Lower lobe of right lung (tissue), 2 donors: Measurements from ENCODE around the gene SELENOO. TPM values are rescaled to one million over a fixed set of nuclear protein-coding genes. Genes with fewer than 3 reads are reported as not detected.
A peak's percentile ranks its signal among the peaks of the same experiment; 100 is the strongest.

Source experiments
- ATAC-seq, 2 donors: fragments of 200-7000 bp; cut with Tn5 transposase; one replicate each; pipeline ENCODE4 v1.9.1; 2020 to 2022; ENCODE audit warnings: mild to moderate bottlenecking in 2 of 2, moderate library complexity in 2 of 2
- DNase-seq: peaks from one replicate; pipeline ENCODE4 v3.0.0-alpha.2; 2020
- H3K27ac ChIP-seq: fragments of 200-600 bp; one replicate; pipeline ENCODE4 v1.8.0; 2022
- H3K27me3 ChIP-seq: fragments of 200-600 bp; one replicate; pipeline ENCODE4 v1.8.0; 2022; ENCODE audit warnings: low read depth
- H3K36me3 ChIP-seq: fragments of 200-600 bp; one replicate; pipeline ENCODE4 v1.8.0; 2022; ENCODE audit warnings: mild to moderate bottlenecking
- H3K4me1 ChIP-seq: fragments of 200-600 bp; one replicate; pipeline ENCODE4 v1.8.0; 2022
- H3K4me3 ChIP-seq: fragments of 200-600 bp; one replicate; pipeline ENCODE4 v1.8.0; 2022; ENCODE audit warnings: mild to moderate bottlenecking
- H3K9me3 ChIP-seq: fragments of 200-600 bp; one replicate; pipeline ENCODE4 v1.8.0; 2022
- intact Hi-C: fragments of 100-400 bp; cut with DNase I; formaldehyde crosslinking; loops from one replicate; pipeline ENCODE4 v1.11.0; 2022
- total RNA-seq: library from RNA; stranded (reverse); fragmentation: NEBNext Ultra II Directional; extraction: Animal tissue kit (Norgen Biotek cat#: 25700); gene quantifications from one replicate; pipeline ENCODE4 v1.2.1, GENCODE V29; 2021
- TF ChIP-seq, protein P1 (sequence below): fragments of 200-600 bp; IDR thresholded peaks from one replicate; pipeline ENCODE4 v1.8.0; 2022; ENCODE audit warnings: antibody characterized with exemption, mild to moderate bottlenecking
- donor health status: DM: no; HTN: yes; CAD: no; lungs with severe emphysema.

The SELENOO gene
- total RNA-seq, 1 donor from 2014 or later = 18.7 TPM

DNA sequence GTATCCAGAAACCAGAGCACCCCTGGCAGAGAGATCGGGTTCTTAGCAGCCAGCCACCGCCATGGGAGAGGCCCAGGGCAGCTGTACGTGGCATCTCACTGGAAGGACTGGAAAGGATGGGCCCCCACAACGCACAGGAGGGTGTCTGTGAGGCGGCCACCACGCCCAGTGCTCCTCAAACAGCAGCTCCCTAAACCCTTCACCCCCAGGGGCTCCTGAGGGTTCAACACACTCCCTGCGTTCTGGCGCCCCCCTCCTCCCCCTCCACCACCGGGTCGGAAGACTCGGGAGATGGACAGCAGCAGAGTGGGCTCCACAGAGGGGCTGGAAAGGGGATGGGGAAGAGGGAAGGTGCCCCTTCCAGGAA, 59.6 kb downstream of the SELENOO start:
- ATAC-seq = no peak
- no peak overlapping the region for H3K27ac ChIP-seq
- H3K4me1 ChIP-seq = peaks cover 16% of the 10 kb centered on the region
- no peak for DNase-seq
- intact Hi-C loops = no loop called here
- H3K4me3 ChIP-seq = peak overlapping the region; percentile 57
- H3K27me3 ChIP-seq = peaks cover 20% of the 10 kb centered on the region
- no peaks in the 10 kb centered on the region for H3K9me3 ChIP-seq
- TF ChIP-seq, protein P1, sequence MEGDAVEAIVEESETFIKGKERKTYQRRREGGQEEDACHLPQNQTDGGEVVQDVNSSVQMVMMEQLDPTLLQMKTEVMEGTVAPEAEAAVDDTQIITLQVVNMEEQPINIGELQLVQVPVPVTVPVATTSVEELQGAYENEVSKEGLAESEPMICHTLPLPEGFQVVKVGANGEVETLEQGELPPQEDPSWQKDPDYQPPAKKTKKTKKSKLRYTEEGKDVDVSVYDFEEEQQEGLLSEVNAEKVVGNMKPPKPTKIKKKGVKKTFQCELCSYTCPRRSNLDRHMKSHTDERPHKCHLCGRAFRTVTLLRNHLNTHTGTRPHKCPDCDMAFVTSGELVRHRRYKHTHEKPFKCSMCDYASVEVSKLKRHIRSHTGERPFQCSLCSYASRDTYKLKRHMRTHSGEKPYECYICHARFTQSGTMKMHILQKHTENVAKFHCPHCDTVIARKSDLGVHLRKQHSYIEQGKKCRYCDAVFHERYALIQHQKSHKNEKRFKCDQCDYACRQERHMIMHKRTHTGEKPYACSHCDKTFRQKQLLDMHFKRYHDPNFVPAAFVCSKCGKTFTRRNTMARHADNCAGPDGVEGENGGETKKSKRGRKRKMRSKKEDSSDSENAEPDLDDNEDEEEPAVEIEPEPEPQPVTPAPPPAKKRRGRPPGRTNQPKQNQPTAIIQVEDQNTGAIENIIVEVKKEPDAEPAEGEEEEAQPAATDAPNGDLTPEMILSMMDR = no peak
- no peaks in the 10 kb centered on the region for H3K36me3 ChIP-seq

DNA sequence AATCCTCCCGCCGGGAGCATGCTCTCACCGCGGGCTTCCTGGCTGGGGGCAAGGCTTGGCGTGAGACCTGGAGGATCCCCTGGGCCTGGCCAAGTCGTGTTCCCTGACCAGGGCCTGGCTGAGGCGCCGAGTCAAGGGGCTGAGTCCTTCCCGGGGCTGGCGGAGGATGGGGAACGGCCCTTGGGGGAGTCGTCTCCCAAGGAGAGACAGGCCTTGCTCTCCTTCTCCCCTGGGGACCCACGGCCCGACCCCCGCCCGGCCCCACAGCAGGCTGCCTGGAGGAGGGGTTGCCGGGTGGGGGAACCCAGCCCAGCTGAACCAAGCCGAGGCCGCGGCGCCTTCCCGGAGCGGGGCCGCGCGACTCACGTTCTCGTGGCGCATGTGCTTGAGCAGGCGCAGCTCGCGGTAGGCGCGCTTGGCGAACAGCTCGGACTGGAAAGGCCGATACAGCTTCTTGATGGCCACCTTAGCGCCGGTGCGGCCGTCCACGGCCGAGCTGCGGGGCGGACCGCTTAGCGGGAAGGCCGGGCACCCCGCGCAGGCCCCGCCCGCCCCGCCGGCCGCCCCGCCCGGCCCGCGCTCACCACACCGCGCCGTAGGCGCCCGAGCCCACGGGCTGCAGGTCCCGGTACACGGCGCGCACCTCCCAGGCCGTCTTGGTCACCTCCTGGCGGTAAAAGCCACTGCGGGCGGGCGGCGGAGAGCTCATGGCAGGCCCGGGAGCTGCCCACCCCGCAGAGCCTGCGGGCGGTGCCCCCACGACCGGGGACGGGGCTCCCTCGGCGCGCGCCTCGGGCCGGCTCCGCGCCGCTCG, 60.2 kb downstream of the SELENOO start:
- peak; percentile 68 for DNase-seq
- H3K36me3 ChIP-seq = peaks cover under 1% of the 10 kb centered on the region
- H3K4me1 ChIP-seq = peaks cover 16% of the 10 kb centered on the region
- no peaks in the 10 kb centered on the region for H3K9me3 ChIP-seq
- H3K27ac ChIP-seq = no peak overlapping the region
- H3K4me3 ChIP-seq = peak overlapping the region; percentile 57
- peaks cover 20% of the 10 kb centered on the region for H3K27me3 ChIP-seq
- intact Hi-C loops = no loop called here
- TF ChIP-seq, protein P1 = no peak
- ATAC-seq = peak in 1 of 2 donors; percentile 7

DNA sequence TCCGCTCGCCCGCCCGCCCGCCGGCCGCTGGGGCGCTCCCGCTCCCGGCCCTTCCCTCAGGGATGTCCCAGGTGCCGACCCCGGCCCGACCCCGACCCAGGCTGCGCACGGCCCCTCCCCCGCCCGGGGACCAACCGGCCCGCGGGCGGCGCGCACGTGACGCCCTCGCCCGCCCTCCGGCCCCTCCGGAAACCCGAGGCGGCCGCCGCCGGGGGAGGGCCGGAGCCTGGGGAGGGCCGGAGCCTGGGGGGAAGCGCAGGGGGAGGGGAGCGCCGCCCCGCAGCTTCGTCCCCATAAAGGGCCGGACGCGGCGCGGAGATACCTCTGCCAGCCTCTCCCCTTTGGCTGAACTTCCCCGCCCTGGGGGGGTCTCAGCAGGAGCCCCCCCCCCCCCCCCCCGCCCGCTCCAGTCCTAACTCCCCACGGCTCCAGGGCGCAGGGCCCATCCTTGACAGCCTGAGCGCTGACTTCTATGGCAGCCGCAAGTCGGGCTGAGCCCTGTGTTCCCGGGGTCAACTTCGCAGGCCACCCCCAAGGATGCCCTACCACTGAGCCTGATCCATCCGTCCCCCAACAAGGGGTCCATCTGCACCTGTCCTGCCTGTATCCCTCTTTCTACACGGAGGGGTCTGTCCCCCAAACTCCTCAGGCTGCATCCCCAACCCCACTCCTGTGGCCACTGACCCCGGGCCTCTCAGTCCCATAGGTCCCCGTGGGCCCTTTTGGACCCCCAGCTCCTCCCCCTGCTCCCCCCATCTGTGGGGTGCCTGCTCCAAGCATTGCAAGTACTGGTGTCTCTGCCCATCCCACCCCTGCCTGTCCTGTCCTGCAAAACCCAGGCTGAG, 61.0 kb downstream of the SELENOO start, which contains the start of gene MAPK12:
Gene MAPK12, minus strand, starts transcription at position 69 of the 845 bp plus-strand sequence. CDS start 174 bp downstream, outside the sequence.
- H3K27me3 ChIP-seq = peaks cover 25% of the 10 kb centered on the region
- H3K4me1 ChIP-seq = peaks cover 16% of the 10 kb centered on the region
- peaks cover 6% of the 10 kb centered on the region for H3K36me3 ChIP-seq
- H3K27ac ChIP-seq = no peak within 1 kb of the TSS
- DNase-seq (no peak), ATAC-seq (peak; percentile 4 to 16)
- H3K4me3 ChIP-seq = peak within 1 kb of the TSS; percentile 57
- intact Hi-C loops = no loop called here
- TF ChIP-seq, protein P1 = no peak
- H3K9me3 ChIP-seq = no peaks in the 10 kb centered on the region

DNA sequence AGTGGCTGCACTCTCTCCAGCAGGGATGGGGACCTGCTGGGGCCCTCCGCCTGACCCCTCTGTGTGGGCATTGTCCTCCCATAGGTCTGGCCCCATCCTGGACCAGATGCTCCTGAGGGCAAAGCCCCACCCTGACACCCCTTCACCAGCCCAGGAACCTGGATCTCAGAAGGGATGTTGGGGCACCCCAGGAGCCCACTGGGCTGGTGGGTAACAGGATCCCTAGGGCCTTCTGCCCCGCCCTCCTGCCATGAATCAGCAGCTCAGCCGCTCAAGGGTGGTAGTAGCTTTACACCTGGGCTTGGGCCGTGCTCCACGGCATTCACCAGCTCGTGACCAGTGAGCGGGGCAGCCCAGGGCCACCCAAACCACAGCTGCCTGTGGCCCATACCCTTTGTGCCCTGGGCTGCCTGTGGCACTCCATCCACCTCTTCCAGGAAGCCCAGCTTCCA, 61.7 kb downstream of the SELENOO start:
- H3K9me3 ChIP-seq = no peaks in the 10 kb centered on the region
- peaks cover 6% of the 10 kb centered on the region for H3K36me3 ChIP-seq
- ATAC-seq (no peak), DNase-seq (no peak)
- intact Hi-C loops = no loop called here
- H3K27ac ChIP-seq = no peak overlapping the region
- H3K4me3 ChIP-seq = no peak overlapping the region
- TF ChIP-seq, protein P1 = no peak
- H3K4me1 ChIP-seq = peaks cover 16% of the 10 kb centered on the region
- peaks cover 25% of the 10 kb centered on the region for H3K27me3 ChIP-seq

DNA sequence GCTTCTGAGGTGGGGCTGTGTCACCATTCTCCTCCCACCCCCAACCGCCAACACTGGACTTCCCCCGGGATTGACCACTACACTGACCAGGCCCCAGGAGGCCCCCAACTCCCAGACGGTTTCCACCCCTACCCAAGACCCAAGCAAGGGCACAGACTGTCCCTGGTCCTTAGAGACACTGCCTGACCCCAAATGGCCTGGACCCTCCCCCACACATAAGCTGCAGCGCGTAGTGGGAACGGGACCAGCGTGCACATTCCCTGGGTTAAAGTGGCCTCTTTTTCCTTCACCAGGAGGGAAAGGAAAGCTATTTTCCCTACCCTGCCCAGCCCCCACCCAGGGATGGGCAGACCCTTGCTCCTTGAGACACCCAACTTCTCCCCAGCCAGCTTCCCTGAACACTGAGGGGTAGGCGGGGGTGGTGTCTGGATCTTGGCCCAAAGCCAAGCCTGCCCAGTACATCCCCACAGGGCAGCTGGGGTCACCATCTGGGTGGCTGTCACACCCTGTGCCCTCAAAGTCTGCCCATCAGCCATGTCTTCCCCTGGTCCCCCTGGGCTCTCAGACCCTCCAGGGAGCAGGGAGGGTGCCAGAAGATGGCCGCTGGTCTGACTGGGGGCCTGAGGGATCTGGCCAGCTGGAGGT, 62.3 kb downstream of the SELENOO start:
- Histone ChIP-seq H3K4me3 (no peak overlapping the region), H3K4me1 (peaks cover 20% of the 10 kb centered on the region), H3K36me3 (peaks cover 6% of the 10 kb centered on the region), H3K27me3 (peaks cover 25% of the 10 kb centered on the region), H3K9me3 (no peaks in the 10 kb centered on the region), H3K27ac (no peak overlapping the region)
- TF ChIP-seq, protein P1 = no peak
- ATAC-seq (no peak), DNase-seq (no peak)
- intact Hi-C loops = no loop called here
